Suppressor macrophage treated with lipopolysaccharide for 1 hour (primary cell): ENCODE measurements around the gene RAB1B.
"Not testable (repeated sequence)": the region's sequence is repeated elsewhere in the genome, so short reads cannot be mapped to it uniquely, and the experiment has no call there.

ENCODE experiments used
- DNase-seq, 3 donors: peaks; one replicate each; pipeline ENCODE4 v3.0.0-alpha.2; 2020 to 2022

The RAB1B gene

DNA sequence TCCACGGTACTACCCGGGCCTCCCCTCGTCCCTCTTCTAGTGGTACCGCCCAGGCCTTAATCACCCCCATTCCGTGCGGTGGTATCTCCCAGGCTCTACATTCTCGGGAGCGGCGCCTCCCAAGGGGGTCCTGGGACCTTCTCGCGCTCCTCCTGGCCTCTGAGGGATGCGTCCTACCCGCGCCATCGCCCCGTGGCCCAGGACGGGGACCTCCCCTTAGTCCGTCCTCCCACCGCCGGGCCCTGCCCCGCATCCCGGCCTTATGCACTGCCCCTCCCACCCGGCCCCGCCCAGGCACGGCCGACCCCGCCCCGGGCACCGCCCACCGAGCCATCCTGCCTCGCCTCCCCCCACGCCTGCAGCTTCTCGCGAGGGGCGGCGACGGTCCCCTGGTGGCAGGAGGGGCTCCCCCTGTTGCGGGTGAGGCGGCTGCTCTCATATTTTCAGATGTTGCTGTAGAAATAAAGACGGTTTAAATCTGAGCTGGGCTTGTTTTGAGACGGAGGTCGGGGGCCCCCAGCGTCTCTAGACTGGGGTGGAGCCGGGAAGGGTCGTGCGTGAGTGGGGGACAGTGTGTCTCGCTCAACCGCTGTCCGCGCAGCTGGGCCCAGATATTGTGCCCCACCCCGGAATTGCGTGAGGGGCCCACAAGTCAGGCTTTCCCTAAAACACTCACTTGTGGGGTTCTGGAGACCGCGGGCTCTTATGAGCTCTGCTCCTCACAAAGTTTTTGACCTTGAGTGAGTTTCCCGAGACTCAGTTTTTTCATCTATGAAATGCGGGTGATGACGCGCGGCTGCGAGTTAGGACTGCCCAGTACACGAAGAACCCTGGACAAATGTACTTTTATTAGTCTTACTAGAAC is 828 bp upstream of the RAB1B start:
- DNase-seq: peak; percentile 85 to 96 (median 91)

DNA sequence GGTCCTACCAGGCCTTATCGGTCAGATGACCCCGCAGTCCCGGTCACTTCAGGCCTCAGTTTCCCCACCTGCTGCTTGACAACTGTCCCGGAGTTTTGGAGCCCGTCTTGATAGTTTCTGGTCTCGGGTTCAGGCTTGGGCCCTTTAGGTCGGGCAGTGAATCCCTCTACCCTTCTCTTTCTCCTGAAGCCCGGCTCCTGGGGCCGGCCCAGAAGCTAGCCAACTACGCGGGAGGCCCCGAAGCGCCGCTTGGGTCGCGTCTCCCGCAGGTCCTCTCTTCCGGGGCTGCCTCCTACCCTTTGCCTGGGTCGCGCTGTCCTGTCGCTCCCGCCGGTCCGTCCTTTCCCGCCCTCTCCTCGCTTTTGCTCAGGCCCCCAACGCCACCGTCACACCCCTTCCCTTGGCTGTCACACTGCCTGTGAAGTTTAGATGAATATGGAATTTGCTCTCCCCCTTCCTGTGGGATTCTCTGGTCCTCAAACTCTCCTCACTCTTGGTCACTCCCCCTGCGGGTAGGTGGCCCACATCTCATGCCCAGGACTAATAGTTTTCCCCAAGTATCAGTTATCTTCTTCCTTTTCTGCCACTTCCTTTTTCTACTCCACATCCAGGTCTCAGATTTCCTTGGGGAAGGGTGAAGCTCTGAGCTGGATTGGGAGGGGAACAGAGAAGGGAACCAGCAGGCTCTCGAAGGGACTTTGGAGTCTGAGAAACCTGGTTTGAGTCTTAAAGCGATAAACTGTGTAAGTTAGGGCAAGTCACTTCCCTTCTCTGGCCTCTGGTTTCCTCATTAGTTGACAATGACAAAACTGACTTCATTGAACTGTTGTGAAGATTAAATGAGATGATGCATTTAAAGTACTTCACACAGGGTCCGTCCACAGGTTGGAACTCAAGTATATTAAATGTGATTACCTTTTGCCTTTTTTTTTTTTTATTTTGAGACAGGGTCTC is 790 bp downstream of the RAB1B start:
- DNase-seq: peak; percentile 44 to 56 (median 53)

DNA sequence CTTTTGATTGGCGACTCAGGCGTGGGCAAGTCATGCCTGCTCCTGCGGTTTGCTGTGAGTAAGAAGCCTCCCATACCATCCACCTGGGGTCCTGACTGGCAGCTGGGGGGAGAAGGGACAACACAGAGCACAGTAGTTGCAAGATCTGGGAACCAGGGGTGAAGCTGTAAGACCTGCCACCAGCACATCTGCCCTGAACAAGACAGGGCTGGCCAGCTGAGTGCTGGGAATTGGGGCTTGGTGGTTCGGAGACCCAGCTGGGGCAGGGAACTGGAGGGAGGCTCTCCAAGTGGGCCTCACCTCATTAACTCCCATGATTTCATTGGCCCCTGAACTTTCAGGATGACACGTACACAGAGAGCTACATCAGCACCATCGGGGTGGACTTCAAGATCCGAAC is 3.4 kb downstream of the RAB1B start:
- DNase-seq: no peak

DNA sequence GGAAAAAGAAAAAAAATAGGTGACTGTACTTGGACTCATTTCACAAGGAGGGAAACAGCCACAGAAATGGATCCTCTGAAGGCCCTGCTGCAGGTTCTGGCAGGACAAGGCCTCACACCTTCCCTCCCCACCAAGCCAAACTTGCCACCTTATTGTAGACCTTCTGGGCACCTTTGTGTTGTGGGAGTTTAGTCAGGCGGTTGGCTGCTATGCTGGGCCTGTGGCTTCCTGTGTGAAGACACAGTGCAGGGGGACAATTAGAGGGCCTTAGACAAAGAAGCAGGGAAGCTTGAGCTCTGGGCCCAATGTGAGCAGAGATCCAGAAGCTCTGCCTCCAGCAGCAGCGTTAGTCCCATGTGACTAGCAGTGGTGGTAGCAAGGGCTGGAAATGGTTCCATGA is 4.2 kb downstream of the RAB1B start:
- no peak for DNase-seq

DNA sequence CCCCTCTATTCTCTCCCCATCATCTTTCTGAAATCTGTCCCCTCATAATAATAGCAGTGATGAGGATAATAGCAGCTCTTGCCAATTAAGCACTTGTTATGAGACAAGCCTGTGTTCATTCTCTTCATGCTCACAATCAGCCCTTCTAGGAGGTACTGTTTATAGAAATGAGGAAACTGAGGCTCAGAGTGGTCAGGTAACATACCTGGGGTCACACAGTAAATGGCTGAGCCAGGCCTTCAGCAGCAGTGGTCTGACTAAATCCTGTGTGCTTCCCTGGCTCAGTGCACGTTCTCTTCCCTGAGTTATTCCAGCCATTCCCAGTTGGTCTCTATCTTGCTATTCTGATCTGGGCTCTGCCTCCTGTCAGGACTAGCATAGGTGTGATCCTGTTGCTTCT is 5.8 kb downstream of the RAB1B start:
- no peak for DNase-seq

DNA sequence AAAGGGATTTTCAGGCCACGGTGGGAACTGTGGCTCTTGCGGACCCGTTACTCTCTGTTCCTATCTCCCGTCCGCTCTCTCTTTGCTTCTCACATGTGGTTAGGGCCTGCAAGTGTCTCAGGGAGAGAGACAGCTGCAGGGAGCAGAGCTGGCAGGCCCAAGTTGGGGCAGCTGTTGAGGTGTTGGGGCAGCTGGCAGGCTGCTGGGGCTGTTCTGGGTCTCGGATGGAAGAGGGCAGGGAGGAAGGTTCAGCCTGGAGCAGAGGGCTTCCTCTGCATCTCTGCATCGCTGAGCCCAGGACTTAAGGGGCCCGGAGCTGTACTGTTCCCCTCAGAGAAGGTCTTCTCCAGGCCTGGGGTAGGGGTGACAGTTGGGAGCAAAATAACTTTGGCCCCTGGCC is 7.0 kb downstream of the RAB1B start:
- DNase-seq: no peak

DNA sequence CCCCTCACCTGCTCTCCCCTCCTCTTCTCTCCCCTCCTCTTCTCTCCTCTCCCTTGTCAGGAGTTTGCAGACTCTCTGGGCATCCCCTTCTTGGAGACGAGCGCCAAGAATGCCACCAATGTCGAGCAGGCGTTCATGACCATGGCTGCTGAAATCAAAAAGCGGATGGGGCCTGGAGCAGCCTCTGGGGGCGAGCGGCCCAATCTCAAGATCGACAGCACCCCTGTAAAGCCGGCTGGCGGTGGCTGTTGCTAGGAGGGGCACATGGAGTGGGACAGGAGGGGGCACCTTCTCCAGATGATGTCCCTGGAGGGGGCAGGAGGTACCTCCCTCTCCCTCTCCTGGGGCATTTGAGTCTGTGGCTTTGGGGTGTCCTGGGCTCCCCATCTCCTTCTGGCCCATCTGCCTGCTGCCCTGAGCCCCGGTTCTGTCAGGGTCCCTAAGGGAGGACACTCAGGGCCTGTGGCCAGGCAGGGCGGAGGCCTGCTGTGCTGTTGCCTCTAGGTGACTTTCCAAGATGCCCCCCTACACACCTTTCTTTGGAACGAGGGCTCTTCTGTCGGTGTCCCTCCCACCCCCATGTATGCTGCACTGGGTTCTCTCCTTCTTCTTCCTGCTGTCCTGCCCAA is 7.7 kb downstream of the RAB1B start:
- DNase-seq: no peak

DNA sequence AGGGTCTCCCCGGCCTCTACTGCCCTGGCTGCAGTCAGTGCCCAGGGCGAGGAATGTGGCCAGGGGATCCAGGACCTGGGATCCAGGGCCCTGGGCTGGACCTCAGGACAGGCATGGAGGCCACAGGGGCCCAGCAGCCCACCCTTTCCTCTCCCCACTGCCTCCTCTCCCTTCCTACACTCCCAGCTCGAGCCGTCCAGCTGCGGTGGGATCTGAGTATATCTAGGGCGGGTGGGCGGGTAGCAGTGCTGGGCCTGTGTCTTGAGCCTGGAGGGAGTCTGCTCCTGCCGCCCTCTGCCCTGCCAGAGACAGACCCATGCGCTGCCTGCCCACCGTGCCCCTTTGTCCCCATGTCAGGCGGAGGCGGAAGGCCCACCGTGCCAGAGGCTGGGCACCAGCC is 8.2 kb downstream of the RAB1B start:
- not testable (repeated sequence) for DNase-seq

DNA sequence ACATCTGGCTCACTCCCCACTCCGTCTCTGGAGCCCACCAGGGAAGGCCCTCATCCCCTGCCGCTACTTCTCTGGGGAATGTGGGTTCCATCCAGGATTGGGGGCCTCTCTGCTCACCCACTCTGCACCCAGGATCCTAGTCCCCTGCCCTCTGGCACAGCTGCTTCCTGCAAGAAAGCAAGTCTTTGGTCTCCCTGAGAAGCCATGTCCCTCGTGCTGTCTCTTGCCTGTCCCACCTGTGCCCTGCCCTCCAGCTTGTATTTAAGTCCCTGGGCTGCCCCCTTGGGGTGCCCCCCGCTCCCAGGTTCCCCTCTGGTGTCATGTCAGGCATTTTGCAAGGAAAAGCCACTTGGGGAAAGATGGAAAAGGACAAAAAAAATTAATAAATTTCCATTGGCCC is 8.6 kb downstream of the RAB1B start:
- not testable (repeated sequence) for DNase-seq

DNA sequence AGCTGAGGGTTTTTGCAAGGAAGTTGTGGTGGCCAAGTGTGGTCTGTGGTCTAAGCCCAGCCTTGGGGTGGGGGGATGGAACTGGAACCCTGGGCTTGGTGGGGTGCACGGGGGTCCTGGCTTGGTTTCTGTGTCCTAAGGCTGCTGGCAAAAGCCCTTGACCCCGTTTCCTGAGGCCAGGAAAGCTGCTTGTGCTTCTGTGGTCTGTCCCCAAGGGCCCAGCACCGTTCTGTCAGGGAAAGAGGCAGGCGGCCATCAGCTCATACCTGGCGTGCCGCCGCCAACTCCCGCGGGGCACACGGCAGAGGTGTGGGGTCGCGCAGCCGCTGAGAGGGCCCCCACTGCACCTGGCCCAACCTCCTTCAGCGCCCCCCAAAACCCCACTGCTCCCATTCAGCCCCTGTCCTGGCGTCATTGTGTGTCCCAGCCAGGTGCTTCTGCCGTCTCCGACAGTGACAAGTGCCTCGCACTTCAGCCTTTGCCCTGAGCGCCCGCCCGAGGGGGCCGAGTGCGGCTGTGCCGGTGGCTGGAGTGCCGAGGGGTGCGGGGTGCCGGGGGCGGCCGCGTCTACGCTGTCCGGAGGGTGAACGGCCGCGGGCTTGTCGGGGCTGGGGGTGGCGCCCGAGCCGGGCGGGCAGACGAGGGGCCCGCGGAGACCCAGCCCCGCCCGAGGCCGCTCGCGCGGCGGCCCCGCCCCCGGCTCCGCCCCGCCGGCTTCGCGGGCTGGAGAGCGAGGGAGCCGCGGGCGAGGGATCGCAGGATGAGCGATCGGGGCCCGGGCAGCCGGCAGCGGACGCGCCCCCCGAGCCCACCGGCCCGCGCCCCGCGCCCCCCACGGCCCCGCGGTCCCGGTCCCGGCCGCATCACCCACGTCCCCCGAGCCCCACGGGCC is 9.3 kb downstream of the RAB1B start, which contains the start of gene CNIH2:
Gene CNIH2, plus strand, starts transcription at position 705 of the 892 bp plus-strand sequence. CDS start 282 bp downstream, outside the sequence.
- peak; percentile 31 to 69 (median 44) for DNase-seq

DNA sequence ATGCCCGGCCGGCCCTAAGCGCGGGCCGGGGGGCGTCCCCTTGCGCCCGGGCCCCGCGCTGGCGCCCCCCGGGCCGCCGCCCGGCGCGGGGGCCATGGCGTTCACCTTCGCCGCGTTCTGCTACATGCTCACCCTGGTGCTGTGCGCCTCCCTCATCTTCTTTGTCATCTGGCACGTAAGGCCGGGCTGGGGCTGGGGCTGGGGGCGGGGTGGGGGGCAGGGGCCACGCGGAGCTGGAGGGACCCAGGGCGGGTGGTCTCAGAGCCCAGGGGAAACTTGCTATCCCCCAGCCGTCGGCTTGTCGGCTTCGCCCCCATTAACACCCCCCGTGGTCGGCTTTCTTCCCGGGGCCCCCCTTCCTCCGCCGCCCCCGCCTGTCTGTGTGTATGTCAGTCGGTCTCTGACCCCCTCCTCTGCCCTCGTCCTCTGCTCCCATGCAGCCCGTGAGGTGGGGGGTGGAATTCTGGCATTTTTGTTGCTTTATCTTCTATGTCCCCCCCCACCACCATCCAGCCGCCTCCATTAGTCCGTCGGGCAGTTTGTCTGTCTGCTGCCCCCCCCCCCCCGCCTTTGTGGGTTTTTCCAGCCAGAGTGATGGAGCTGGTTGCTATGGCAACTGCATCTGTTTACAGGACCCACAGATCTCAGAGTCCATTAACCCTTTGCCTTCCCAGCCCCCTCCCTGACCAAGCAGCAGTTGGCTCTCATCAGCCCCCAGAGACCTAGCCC is 10.1 kb downstream of the RAB1B start:
- peak in 1 of 3 donors; percentile 16 for DNase-seq

DNA sequence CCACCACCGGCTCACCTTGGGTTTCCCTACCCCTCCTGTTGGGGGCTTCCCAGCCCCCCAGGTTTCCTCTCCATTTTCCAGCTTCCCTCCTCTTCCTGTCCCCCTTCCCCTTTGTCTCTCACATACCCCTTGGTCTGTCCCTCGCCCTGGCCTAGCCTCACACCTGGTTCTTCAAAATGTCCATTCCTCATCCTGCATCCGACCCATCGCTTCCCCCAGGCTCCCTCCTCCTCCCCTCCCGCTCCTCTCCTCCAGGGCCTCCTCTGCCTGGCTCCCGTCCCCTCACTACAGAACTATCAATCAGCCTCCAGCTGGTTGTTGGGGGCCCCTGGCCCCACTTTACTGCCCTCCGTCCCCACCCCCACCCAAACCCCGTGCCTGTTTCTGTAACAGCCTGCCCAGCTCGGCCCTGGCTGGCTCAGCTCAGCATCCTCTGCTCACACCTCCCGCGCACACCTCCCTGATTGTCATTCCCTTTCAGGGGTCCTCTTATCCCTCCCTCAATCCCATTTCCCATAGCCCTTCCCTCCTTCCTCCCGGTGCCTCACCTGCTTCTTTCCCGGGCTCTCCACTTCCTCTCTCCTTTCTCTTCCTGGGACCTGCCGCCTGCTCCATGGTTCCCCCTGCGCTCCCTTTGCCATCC is 10.8 kb downstream of the RAB1B start:
- DNase-seq: no peak

DNA sequence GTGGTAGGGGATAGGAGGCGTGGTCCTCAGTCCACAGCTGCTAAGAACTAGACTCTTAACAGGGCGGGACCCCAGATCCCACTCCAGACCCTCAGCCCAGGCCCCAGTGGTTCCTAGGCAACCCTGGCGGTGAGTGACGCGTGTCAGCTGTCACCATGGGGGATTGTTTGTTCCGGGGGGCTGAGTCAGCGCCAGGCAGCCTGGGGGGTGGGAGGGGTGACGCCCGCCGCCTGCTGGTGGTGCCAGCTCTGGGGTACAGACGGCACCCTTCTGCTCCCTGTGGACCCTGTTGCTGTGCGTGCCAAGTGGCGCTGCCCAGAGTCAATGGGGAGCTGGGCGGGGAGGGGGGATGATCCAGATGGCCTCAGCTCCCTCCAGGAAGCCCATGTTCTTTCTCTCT is 12.0 kb downstream of the RAB1B start:
- DNase-seq: no peak

DNA sequence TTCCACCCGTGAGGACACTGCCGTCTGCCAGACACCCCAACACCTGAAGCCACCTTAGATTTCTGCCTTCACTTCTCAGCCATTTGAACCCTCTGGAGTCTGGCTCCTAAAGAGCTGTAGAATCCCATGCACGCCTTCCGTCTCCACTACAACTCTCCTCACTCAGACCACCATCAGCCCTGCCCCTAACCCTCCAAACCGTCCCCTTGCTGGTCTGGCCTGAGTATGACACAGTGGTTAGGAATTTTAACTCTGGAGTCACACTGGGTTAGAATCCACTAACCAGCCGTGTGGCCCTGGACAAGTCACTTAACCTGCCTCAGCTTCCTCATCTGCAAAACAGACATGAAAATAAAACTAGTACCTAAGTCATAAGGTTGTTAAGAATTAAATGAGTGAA is 12.6 kb downstream of the RAB1B start:
- no peak for DNase-seq

DNA sequence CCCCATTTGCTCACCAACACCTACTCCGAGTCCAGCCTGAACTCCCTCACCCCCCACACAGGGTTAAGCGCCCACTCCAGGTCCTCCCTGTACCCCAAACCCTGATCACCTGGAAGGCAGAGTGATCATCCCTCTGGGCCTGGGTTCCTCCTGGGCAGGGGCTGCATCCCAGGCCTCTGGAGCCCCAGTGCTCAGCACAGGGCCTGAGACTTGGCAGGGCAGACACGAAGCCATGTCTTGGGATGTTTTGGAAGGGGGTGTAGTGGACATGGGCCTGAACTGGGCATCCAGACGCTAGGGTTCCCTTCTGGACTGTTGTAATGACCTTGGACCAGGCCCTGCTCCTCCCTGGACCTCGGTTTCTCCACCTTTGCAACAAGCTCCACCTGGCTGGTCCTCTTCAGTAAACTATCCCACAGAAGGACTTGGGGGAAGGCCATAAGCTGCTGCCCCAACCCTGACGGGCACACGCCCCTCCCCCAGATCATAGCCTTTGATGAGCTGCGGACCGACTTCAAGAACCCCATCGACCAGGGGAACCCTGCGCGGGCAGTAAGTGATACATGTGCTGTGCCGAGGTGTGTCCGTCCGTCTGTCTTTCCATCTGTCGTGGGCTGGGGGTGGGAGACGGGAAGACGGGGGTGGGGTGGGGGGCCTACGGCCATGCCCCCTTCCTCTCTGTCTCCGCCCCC is 13.5 kb downstream of the RAB1B start:
- no peak for DNase-seq

DNA sequence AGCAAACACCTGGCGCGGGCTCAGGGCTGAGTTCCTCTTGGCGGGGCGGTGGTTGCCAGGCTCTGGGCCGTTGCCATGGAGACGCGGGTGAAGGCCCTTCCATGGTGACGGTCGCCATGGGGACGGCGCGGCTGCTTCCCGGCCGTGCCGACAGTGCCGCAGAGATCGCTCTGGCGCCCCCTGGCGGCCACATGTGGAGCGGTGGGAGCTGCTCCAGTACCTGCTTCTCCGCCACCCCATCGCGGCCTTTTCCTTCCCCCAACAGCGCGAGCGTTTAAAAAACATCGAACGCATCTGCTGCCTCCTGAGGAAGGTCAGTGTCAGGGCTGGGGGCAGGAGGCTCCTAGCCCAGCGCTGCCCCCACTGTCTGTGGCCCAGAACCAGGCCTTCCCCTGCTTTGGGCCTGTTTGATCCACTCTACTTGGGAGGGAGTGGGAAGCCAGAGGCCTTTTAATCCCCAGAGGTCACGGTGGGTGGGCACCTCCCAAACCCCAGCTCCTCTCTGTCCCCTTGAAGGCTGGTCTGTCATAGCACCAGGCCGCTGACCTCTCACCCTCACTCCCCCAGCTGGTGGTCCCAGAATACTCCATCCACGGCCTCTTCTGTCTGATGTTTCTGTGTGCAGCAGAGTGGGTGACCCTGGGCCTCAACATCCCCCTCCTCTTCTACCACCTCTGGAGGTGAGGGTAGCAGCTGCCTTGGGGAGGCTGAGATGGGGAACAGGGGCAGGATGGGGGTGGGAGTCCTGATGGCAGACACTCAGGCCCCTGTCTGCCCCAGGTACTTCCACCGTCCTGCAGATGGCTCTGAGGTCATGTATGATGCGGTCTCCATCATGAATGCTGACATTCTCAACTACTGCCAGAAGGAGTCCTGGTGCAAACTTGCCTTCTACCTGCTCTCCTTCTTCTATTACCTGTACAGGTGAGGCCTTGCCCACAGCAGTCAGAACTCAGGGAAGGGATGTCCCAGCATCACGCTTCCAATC is 14.3 kb downstream of the RAB1B start:
- DNase-seq: peak; percentile 98 to 100 (median 99)

DNA sequence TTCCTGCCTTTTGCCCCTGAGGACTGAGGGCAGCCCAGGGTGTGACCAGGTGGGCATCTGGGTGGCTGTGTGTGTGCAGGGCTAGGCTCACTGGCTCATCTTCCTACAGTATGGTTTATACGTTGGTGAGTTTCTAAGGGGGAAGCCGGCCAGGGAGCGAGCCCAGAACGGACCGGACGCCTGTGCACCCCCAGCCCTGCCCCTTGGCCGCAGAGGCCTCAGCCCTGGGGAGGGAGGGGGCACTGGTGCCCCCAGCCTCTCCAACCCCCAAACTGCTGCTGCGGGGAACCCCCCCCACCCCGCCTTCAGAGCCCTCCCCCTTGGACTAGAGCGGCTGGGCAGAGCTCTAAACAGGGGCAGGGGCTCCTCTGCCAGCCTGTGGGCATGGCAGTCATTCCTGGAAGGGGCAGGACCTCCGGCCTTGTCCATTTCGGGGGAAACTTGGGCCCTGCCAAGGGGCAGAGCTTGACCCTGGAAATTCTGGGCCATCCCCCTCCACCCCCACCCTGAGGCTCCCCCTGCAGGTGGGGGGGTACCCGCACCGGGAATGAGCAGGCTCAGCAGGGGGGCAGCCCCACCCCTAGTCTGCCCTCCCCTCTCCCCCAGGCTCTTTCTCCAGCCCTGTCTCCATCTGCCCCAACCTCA is 15.1 kb downstream of the RAB1B start:
- no peak for DNase-seq

DNA sequence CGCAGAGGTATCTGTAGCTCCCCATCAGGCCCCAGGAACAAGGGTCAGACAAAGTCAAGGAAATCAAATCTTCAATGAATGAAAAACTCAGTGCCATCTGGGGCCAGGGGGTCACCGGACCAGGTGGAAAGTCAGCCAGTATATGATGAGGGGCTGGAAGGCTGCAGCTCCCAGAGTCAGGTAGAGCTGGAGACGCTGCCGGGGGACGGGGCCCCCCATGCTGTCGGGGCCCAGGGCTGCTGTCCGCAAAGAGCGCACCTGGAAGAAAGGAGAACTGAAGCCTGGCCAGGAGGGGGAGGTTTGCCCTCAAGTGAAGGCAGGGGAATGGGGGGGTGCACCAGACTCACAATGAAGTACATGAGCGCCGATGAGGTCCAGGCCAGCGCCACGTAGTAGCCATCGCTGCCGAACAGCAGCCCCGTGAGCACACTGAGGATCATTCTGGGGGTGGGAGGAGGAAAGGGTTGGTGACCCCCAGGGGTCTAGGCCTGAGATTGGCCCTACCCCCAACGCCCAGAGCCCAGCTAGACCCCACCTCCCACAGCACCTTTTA is 16.2 kb downstream of the RAB1B start:
- no peak for DNase-seq
